Caco-2 (cell line): ENCODE measurements around the gene IQCN. TPM values are rescaled to one million over a fixed set of nuclear protein-coding genes. Genes with fewer than 3 reads are reported as not detected.

Experiments
- BruUV-seq: library from RNA; stranded (reverse); fragments of 400-500 nt; replicated peaks from 2 replicates; lab custom pipeline; 2021; lab: Mats Ljungman, UMichigan
- CTCF ChIA-PET: fragments of 300-600 bp; sonication (Branson Sonifier 250); formaldehyde crosslinking; loops from one replicate; lab custom pipeline; 2022; ENCODE audit warnings: antibody characterized with exemption; lab: Charles Lee
- POLR2A ChIA-PET: fragments of 300-600 bp; sonication (Branson Sonifier 250); formaldehyde crosslinking; loops from one replicate; lab custom pipeline; 2022; ENCODE audit warnings: antibody characterized with exemption; lab: Charles Lee
- DNase-seq, 2 experiments: peaks; one replicate each; pipeline versions ENCODE4 v3.0.0 to v3.0.0-alpha.2; 2020 to 2022
- H3K27me3 ChIP-seq: replicated peaks from 2 replicates; pipeline ENCODE4 v1.6.0; 2011; ENCODE audit warnings: low read length; ENCODE audit not compliant: control insufficient read depth, insufficient read depth
- H3K36me3 ChIP-seq: 2 replicates; pipeline ENCODE4 v1.5.1; 2011; ENCODE audit warnings: low read length; ENCODE audit not compliant: control insufficient read depth, insufficient read depth
- H3K4me1 ChIP-seq: fragments of 250-450 bp; sonication (Bioruptor Pico); 2 replicates; pipeline ENCODE4 v1.5.1; 2020; ENCODE audit warnings: mild to moderate bottlenecking
- H3K4me3 ChIP-seq: 2 replicates; pipeline ENCODE4 v1.5.1; 2011; ENCODE audit warnings: low read depth, mild to moderate bottlenecking, control low read depth, low read length
- H3K9me3 ChIP-seq: fragments of 250-450 bp; sonication (Bioruptor Pico); 2 replicates; pipeline ENCODE4 v1.5.1; 2020; ENCODE audit warnings: mild to moderate bottlenecking, moderate library complexity
- H3K27ac Mint-ChIP-seq: one replicate; pipeline ENCODE4 v1.8.0; 2022; ENCODE audit warnings: mixed read lengths; ENCODE audit not compliant: unreplicated experiment
- H3K27me3 Mint-ChIP-seq: one replicate; pipeline ENCODE4 v1.8.0; 2022; ENCODE audit warnings: mixed read lengths; ENCODE audit not compliant: insufficient read depth, unreplicated experiment
- H3K36me3 Mint-ChIP-seq: one replicate; pipeline ENCODE4 v1.8.0; 2022; ENCODE audit warnings: mild to moderate bottlenecking, mixed read lengths; ENCODE audit not compliant: insufficient read depth, unreplicated experiment
- H3K4me1 Mint-ChIP-seq: one replicate; pipeline ENCODE4 v1.8.0; 2022; ENCODE audit warnings: low read depth, mixed read lengths; ENCODE audit not compliant: unreplicated experiment
- H3K4me3 Mint-ChIP-seq: one replicate; pipeline ENCODE4 v1.8.0; 2022; ENCODE audit warnings: mild to moderate bottlenecking, moderate library complexity, mixed read lengths; ENCODE audit not compliant: unreplicated experiment
- H3K9me3 Mint-ChIP-seq: one replicate; pipeline ENCODE4 v1.8.0; 2022; ENCODE audit warnings: mixed read lengths; ENCODE audit not compliant: unreplicated experiment
- CTCF ChIP-seq, 2 experiments: fragments of 200-600 bp in 1 of 2; IDR thresholded peaks; 1 replicate in 1 of 2; 2 replicates in 1 of 2; pipeline versions ENCODE4 v1.5.1 to v1.8.0; 2011 to 2022; ENCODE audit warnings: antibody characterized with exemption in 1 of 2, control low read depth in 1 of 2, inconsistent platforms in 1 of 2, low read depth in 1 of 2, low read length in 1 of 2, mild to moderate bottlenecking in 1 of 2, moderate library complexity in 1 of 2; ENCODE audit not compliant: insufficient read depth in 1 of 2, severe bottlenecking in 1 of 2, unreplicated experiment in 1 of 2
- intact Hi-C: fragments of 100-400 bp; cut with micrococcal nuclease; formaldehyde crosslinking; loops from one replicate; pipeline ENCODE4 v1.10.0; 2022; ENCODE audit not compliant: unreplicated experiment
- total RNA-seq: library from RNA; stranded (reverse); gene quantifications from 2 replicates; pipeline ENCODE4 v1.2.3, GENCODE V29; 2022

The IQCN gene
- total RNA-seq, 1 experiment from 2014 or later, result 2.1 TPM

- Mint-ChIP-seq H3K9me3 (no peaks in the 10 kb centered on the region), H3K4me1 (no peaks in the 10 kb centered on the region), H3K27me3 (no peaks in the 10 kb centered on the region), H3K27ac (no peak overlapping the region), H3K4me3 (no peak overlapping the region), H3K36me3 (peaks cover 10% of the 10 kb centered on the region)
- intact Hi-C loops, result no loop called here
- no peak for DNase-seq
- BruUV-seq, result no TSS peak
- ChIA-PET CTCF (interaction anchor here (0.6 to 0.7 kb wide), 2 partner anchors 16 to 65 kb away, joined by 4 read pairs; no protein-coding TSS in a partner anchor), POLR2A (no interaction called here)
- no peaks in the 10 kb centered on the region for H3K36me3 ChIP-seq
- H3K9me3 ChIP-seq, result no peaks in the 10 kb centered on the region
- H3K4me1 ChIP-seq, result no peaks in the 10 kb centered on the region
- TF ChIP-seq CTCF (IDR thresholded peaks at IDR 0.05; ENCODE audit: insufficient read depth in 1 of 2, low read depth in 1 of 2, low read length in 1 of 2, severe bottlenecking in 1 of 2, unreplicated experiment in 1 of 2), result no peak
- no peak overlapping the region for H3K4me3 ChIP-seq
- no peaks in the 10 kb centered on the region; the same call in 1 of the 2 replicates for H3K27me3 ChIP-seq
These were observed 10.7 kb downstream of the IQCN start for GRCh38 chr19:18263324-18264136.

GRCh38 chr19:18262917-18263316 is 11.3 kb downstream of the IQCN start:
- Histone ChIP-seq H3K36me3 (no peaks in the 10 kb centered on the region), H3K27me3 (no peaks in the 10 kb centered on the region; the same call in 1 of the 2 replicates), H3K4me1 (no peaks in the 10 kb centered on the region), H3K9me3 (no peaks in the 10 kb centered on the region), H3K4me3 (no peak overlapping the region)
- peaks cover 5% of the 10 kb centered on the region for H3K36me3 Mint-ChIP-seq
- BruUV-seq, result no TSS peak
- H3K27me3 Mint-ChIP-seq, result no peaks in the 10 kb centered on the region
- no peak overlapping the region for H3K4me3 Mint-ChIP-seq
- intact Hi-C loops, result no loop called here
- H3K27ac Mint-ChIP-seq, result no peak overlapping the region
- H3K9me3 Mint-ChIP-seq, result no peaks in the 10 kb centered on the region
- TF ChIP-seq CTCF (IDR thresholded peaks at IDR 0.05; ENCODE audit: insufficient read depth in 1 of 2, low read depth in 1 of 2, low read length in 1 of 2, severe bottlenecking in 1 of 2, unreplicated experiment in 1 of 2), result no peak
- ChIA-PET POLR2A (no interaction called here), CTCF (interaction anchor here (0.7 kb wide), 1 partner anchor 66 kb away, joined by 4 read pairs; no protein-coding TSS in a partner anchor)
- no peaks in the 10 kb centered on the region for H3K4me1 Mint-ChIP-seq
- no peak for DNase-seq

GRCh38 chr19:18262144-18262543 is 12.1 kb downstream of the IQCN start:
- POLR2A ChIA-PET, result no interaction called here
- no peaks in the 10 kb centered on the region for H3K36me3 ChIP-seq
- no peak overlapping the region for H3K27ac Mint-ChIP-seq
- H3K27me3 Mint-ChIP-seq, result no peaks in the 10 kb centered on the region
- no peaks in the 10 kb centered on the region for H3K9me3 ChIP-seq
- no peak overlapping the region for H3K4me3 ChIP-seq
- H3K9me3 Mint-ChIP-seq, result no peaks in the 10 kb centered on the region
- DNase-seq, result no peak
- no peaks in the 10 kb centered on the region; the same call in 1 of the 2 replicates for H3K27me3 ChIP-seq
- intact Hi-C loops, result no loop called here
- no peaks in the 10 kb centered on the region for H3K4me1 Mint-ChIP-seq
- H3K4me3 Mint-ChIP-seq, result no peak overlapping the region
- H3K4me1 ChIP-seq, result no peaks in the 10 kb centered on the region
- TF ChIP-seq CTCF (IDR thresholded peaks at IDR 0.05; ENCODE audit: insufficient read depth in 1 of 2, low read depth in 1 of 2, low read length in 1 of 2, severe bottlenecking in 1 of 2, unreplicated experiment in 1 of 2), result no peak
- no TSS peak for BruUV-seq
- H3K36me3 Mint-ChIP-seq, result peaks cover 5% of the 10 kb centered on the region
- CTCF ChIA-PET, result interaction anchor here (1.0 kb wide), 1 partner anchor 67 kb away, joined by 3 read pairs; no protein-coding TSS in a partner anchor
